ENCODE results near the gene TTC3.

- no peak for TF ChIP-seq CTCF (IDR thresholded peaks at IDR 0.05; ENCODE audit: borderline replicate concordance, extremely low read depth, low read length, poor library complexity, severe bottlenecking)
- TF ChIP-seq EZH2 (IDR thresholded peaks at IDR 0.05; ENCODE audit: borderline replicate concordance, low read depth, low read length, severe bottlenecking), result no peak
Observed at GRCh38 chr21:37145635-37146111, 72.6 kb downstream of the TTC3 start.

Data from DND-41 (cell line).